Upper lobe of right lung (tissue), 1 donor: Measurements from ENCODE around the gene LRFN2. TPM values are rescaled to one million over a fixed set of nuclear protein-coding genes. Genes with fewer than 3 reads are reported as not detected.

Experiments used
- ATAC-seq: fragments of 200-7000 bp; cut with Tn5 transposase; one replicate; pipeline ENCODE4 v1.9.1; 2020; ENCODE audit warnings: mild to moderate bottlenecking, moderate library complexity
- DNase-seq: peaks from one replicate; pipeline ENCODE4 v3.0.0-alpha.2; 2020
- H3K27ac ChIP-seq: fragments of 200-600 bp; one replicate; pipeline ENCODE4 v1.8.0; 2022
- H3K27me3 ChIP-seq: fragments of 200-600 bp; one replicate; pipeline ENCODE4 v1.8.0; 2022; ENCODE audit warnings: mild to moderate bottlenecking
- H3K36me3 ChIP-seq: fragments of 200-600 bp; one replicate; pipeline ENCODE4 v1.8.0; 2022
- H3K4me1 ChIP-seq: fragments of 200-600 bp; one replicate; pipeline ENCODE4 v1.8.0; 2022
- H3K4me3 ChIP-seq: fragments of 200-600 bp; one replicate; pipeline ENCODE4 v1.8.0; 2022; ENCODE audit warnings: mild to moderate bottlenecking
- H3K9me3 ChIP-seq: fragments of 200-600 bp; one replicate; pipeline ENCODE4 v1.8.0; 2022
- intact Hi-C: fragments of 100-400 bp; cut with DNase I; formaldehyde crosslinking; loops from one replicate; pipeline ENCODE4 v1.11.0; 2022
- total RNA-seq: library from RNA; stranded (reverse); fragmentation: NEBNext Ultra II Directional; extraction: Animal tissue kit (Norgen Biotek cat#: 25700); gene quantifications from one replicate; pipeline ENCODE4 v1.2.1, GENCODE V29; 2021
- TF ChIP-seq, protein P1 (sequence below): fragments of 200-600 bp; IDR thresholded peaks from one replicate; pipeline ENCODE4 v1.8.0; 2022; ENCODE audit warnings: antibody characterized with exemption
- donor health status: DM: no; HTN: yes; CAD: no; lungs with severe emphysema.

Gene LRFN2
- total RNA-seq, 1 donor from 2014 or later: not detected

GRCh38 chr6:40582892-40583291 is 4.3 kb downstream of the LRFN2 start:
- TF ChIP-seq, protein P1, sequence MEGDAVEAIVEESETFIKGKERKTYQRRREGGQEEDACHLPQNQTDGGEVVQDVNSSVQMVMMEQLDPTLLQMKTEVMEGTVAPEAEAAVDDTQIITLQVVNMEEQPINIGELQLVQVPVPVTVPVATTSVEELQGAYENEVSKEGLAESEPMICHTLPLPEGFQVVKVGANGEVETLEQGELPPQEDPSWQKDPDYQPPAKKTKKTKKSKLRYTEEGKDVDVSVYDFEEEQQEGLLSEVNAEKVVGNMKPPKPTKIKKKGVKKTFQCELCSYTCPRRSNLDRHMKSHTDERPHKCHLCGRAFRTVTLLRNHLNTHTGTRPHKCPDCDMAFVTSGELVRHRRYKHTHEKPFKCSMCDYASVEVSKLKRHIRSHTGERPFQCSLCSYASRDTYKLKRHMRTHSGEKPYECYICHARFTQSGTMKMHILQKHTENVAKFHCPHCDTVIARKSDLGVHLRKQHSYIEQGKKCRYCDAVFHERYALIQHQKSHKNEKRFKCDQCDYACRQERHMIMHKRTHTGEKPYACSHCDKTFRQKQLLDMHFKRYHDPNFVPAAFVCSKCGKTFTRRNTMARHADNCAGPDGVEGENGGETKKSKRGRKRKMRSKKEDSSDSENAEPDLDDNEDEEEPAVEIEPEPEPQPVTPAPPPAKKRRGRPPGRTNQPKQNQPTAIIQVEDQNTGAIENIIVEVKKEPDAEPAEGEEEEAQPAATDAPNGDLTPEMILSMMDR: no peak
- no peak for ATAC-seq
- no peak overlapping the region for H3K4me3 ChIP-seq
- no peaks in the 10 kb centered on the region for H3K36me3 ChIP-seq
- H3K27ac ChIP-seq: no peak overlapping the region
- peaks cover 43% of the 10 kb centered on the region for H3K27me3 ChIP-seq
- H3K4me1 ChIP-seq: peaks cover 10% of the 10 kb centered on the region
- DNase-seq: no peak
- intact Hi-C loops: no loop called here
- H3K9me3 ChIP-seq: no peaks in the 10 kb centered on the region

GRCh38 chr6:40579101-40579500 is 8.1 kb downstream of the LRFN2 start:
- no peak overlapping the region for H3K27ac ChIP-seq
- H3K4me3 ChIP-seq: no peak overlapping the region
- H3K4me1 ChIP-seq: no peaks in the 10 kb centered on the region
- TF ChIP-seq, protein P1: no peak
- H3K27me3 ChIP-seq: peaks cover 17% of the 10 kb centered on the region
- H3K9me3 ChIP-seq: no peaks in the 10 kb centered on the region
- ATAC-seq (no peak), DNase-seq (no peak)
- intact Hi-C loops: no loop called here
- no peaks in the 10 kb centered on the region for H3K36me3 ChIP-seq

DNA sequence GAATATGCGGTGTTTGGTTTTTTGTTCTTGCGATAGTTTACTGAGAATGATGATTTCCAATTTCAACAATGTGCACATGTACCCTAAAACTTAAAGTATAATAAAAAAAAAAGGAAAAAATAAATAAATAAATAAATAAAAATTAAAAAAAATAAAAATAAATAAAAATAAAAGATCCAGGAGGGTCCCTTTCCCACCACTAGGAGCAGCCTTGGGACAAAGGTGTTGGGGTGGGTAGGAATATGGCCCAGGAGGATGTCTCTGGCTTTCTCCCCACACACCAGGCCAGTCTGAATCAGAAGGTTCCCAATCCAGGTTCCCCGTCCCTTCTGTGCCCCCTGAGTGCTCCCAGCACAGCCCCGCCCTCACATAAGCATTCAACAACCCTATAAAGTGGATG is 9.5 kb downstream of the LRFN2 start:
- DNase-seq: no peak
- no peak overlapping the region for H3K27ac ChIP-seq
- no peak overlapping the region for H3K4me3 ChIP-seq
- ATAC-seq: no peak
- intact Hi-C loops: no loop called here
- no peaks in the 10 kb centered on the region for H3K9me3 ChIP-seq
- peaks cover 5% of the 10 kb centered on the region for H3K27me3 ChIP-seq
- TF ChIP-seq, protein P1: no peak
- no peaks in the 10 kb centered on the region for H3K36me3 ChIP-seq
- no peaks in the 10 kb centered on the region for H3K4me1 ChIP-seq

- DNase-seq (no peak), ATAC-seq (no peak)
- Histone ChIP-seq H3K4me3 (no peak overlapping the region), H3K36me3 (no peaks in the 10 kb centered on the region), H3K9me3 (no peaks in the 10 kb centered on the region), H3K27me3 (no peaks in the 10 kb centered on the region), H3K27ac (no peak overlapping the region), H3K4me1 (no peaks in the 10 kb centered on the region)
- intact Hi-C loops: no loop called here
- TF ChIP-seq, protein P1: no peak
These were observed 13.9 kb downstream of the LRFN2 start for GRCh38 chr6:40573221-40573620.

- H3K9me3 ChIP-seq: no peaks in the 10 kb centered on the region
- no peak overlapping the region for H3K4me3 ChIP-seq
- H3K27ac ChIP-seq: no peak overlapping the region
- TF ChIP-seq, protein P1: no peak
- intact Hi-C loops: no loop called here
- DNase-seq (no peak), ATAC-seq (no peak)
- H3K36me3 ChIP-seq: no peaks in the 10 kb centered on the region
- H3K27me3 ChIP-seq: no peaks in the 10 kb centered on the region
- H3K4me1 ChIP-seq: no peaks in the 10 kb centered on the region
These were observed 17.8 kb downstream of the LRFN2 start for GRCh38 chr6:40569162-40569910.
